Erythroblast (primary cell): ENCODE results near the gene GIMAP1.
"Not testable (repeated sequence)": the region's sequence is repeated elsewhere in the genome, so short reads cannot be mapped to it uniquely, and the experiment has no call there.

Source experiments
- DNase-seq, 2 experiments: peaks; one replicate each; lab custom pipeline; 2025; lab: John Stamatoyannopoulos, UW
- GATA1 ChIP-seq: IDR thresholded peaks from 2 replicates; pipeline ENCODE4 v1.6.1; 2011; ENCODE audit warnings: low read depth, mild to moderate bottlenecking, control low read depth, low read length, moderate library complexity
- POLR2A ChIP-seq: IDR thresholded peaks from 2 replicates; pipeline ENCODE4 v1.6.1; 2011; ENCODE audit warnings: mild to moderate bottlenecking, low read length

GIMAP1 gene

GRCh38 chr7:150716368-150716767, at the start of gene GIMAP1:
TSS of gene GIMAP1 (plus strand) at chr7:150716613. CDS start at chr7:150719048, 2,435 bp downstream.
- TF ChIP-seq GATA1 (no peak), POLR2A (no peak)
- DNase-seq = no peak

- no peak for TF ChIP-seq POLR2A
- TF ChIP-seq GATA1 = no peak
- no peak for DNase-seq
Observed at GRCh38 chr7:150668472-150668911, 47.9 kb upstream of the GIMAP1 start.

GRCh38 chr7:150668977-150669376, 47.4 kb upstream of the GIMAP1 start:
- no peak for DNase-seq
- no peak for TF ChIP-seq GATA1
- no peak for TF ChIP-seq POLR2A

GRCh38 chr7:150671798-150672585, 44.4 kb upstream of the GIMAP1 start:
- not testable (repeated sequence) for DNase-seq

GRCh38 chr7:150675714-150676113, 40.7 kb upstream of the GIMAP1 start:
- no peak for DNase-seq
- TF ChIP-seq GATA1 = no peak
- no peak for TF ChIP-seq POLR2A

GRCh38 chr7:150676276-150676675, 40.1 kb upstream of the GIMAP1 start:
- not testable (repeated sequence) for DNase-seq

GRCh38 chr7:150676854-150677253, 39.6 kb upstream of the GIMAP1 start:
- not testable (repeated sequence) for DNase-seq

- not testable (repeated sequence) for DNase-seq
Observed at GRCh38 chr7:150678601-150679000, 37.8 kb upstream of the GIMAP1 start.

- DNase-seq = not testable (repeated sequence)
Observed at GRCh38 chr7:150680364-150680763, 36.0 kb upstream of the GIMAP1 start.

- peak in 1 of 2 experiments; percentile 12 for DNase-seq
- TF ChIP-seq GATA1 (no peak), POLR2A (no peak)
Observed at GRCh38 chr7:150685219-150686029, 31.0 kb upstream of the GIMAP1 start, which contains the start of gene GIMAP2. TSS of gene GIMAP2 (plus strand) at chr7:150685706. CDS start at chr7:150687060, 1,354 bp downstream.

- no peak for DNase-seq
- TF ChIP-seq POLR2A (no peak), GATA1 (no peak)
Observed at GRCh38 chr7:150686030-150686631, 30.3 kb upstream of the GIMAP1 start.

- TF ChIP-seq POLR2A (no peak), GATA1 (no peak)
Observed at GRCh38 chr7:150688630-150689029, 27.8 kb upstream of the GIMAP1 start.

GRCh38 chr7:150695654-150696053, 20.8 kb upstream of the GIMAP1 start:
- DNase-seq = no peak
- TF ChIP-seq POLR2A (no peak), GATA1 (no peak)

More at GRCh38 chr7:150688630-150689029, 27.8 kb upstream of the GIMAP1 start:
- no peak for DNase-seq

- no peak for DNase-seq
- TF ChIP-seq GATA1 = no peak
- no peak for TF ChIP-seq POLR2A
Observed at GRCh38 chr7:150703209-150703608, 13.2 kb upstream of the GIMAP1 start.
